Measurements from ENCODE around the gene ZNF235. TPM values are rescaled to one million over a fixed set of nuclear protein-coding genes. Genes with fewer than 3 reads are reported as not detected.

Gene ZNF235
- total and polyA plus RNA-seq, 8 donors, result 0.89 to 14.9 (median 1.4) TPM

DNA sequence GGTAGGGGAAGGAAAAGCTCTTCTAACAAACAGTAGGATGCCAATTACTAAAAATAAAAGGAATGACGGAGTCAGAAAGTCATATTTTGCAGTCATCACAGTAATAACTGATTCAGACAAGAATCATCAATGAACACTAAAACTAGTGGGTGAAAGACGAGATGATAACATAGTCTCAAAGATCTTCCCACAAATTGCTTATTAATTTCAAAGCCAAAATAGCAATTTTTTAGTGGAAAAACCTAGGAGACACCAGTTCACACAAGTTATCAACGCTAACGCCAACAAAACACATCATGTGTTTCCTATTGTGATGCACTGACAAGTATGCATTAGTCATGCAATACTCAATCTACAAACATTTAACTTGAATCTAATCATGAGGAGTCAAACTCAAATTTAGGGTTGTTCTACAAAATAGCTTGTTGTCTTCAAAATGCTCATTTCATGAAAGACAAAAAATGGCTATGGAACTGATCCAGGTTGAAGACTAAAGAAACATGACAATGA lies 26.6 kb downstream of the ZNF235 start:
- no peak for DNase-seq
- Histone ChIP-seq H3K4me3 (no peak overlapping the region), H3K4me1 (no peaks in the 10 kb centered on the region), H3K27me3 (no peaks in the 10 kb centered on the region), H3K9me3 (peaks cover 31 to 99% (median 82%) of the 10 kb centered on the region in 4 donors), H3K27ac (no peak overlapping the region), H3K36me3 (peaks cover 0 to 63% (median 20%) of the 10 kb centered on the region in 4 donors)
- intact Hi-C loops (cut with DNase I; ENCODE audit: low total_unique reads), result no loop called here
- no peak for TF ChIP-seq POLR2A (IDR thresholded peaks at IDR 0.05)
- TF ChIP-seq, protein P1, sequence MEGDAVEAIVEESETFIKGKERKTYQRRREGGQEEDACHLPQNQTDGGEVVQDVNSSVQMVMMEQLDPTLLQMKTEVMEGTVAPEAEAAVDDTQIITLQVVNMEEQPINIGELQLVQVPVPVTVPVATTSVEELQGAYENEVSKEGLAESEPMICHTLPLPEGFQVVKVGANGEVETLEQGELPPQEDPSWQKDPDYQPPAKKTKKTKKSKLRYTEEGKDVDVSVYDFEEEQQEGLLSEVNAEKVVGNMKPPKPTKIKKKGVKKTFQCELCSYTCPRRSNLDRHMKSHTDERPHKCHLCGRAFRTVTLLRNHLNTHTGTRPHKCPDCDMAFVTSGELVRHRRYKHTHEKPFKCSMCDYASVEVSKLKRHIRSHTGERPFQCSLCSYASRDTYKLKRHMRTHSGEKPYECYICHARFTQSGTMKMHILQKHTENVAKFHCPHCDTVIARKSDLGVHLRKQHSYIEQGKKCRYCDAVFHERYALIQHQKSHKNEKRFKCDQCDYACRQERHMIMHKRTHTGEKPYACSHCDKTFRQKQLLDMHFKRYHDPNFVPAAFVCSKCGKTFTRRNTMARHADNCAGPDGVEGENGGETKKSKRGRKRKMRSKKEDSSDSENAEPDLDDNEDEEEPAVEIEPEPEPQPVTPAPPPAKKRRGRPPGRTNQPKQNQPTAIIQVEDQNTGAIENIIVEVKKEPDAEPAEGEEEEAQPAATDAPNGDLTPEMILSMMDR (IDR thresholded peaks at IDR 0.05), result no peak
- no peak for TF ChIP-seq POLR2AphosphoS5 (IDR thresholded peaks at IDR 0.05)
- no peak for TF ChIP-seq EP300 (IDR thresholded peaks at IDR 0.05)
- WGBS, 5 donors, result 90 to 96% (median 94%) methylated on average over 4 of the region's 4 CpGs

- 92 to 100% (median 93%) methylated on average over 1 of the region's 1 CpG for WGBS, 5 donors
- Histone ChIP-seq H3K4me3 (no peak overlapping the region), H3K9me3 (peaks cover 27 to 99% (median 81%) of the 10 kb centered on the region in 4 donors), H3K4me1 (no peaks in the 10 kb centered on the region), H3K27me3 (no peaks in the 10 kb centered on the region), H3K36me3 (peaks cover 0 to 63% (median 18%) of the 10 kb centered on the region in 4 donors), H3K27ac (no peak overlapping the region)
- no peak for DNase-seq
- no peak for TF ChIP-seq EP300 (IDR thresholded peaks at IDR 0.05)
- no peak for TF ChIP-seq POLR2A (IDR thresholded peaks at IDR 0.05)
- no peak for TF ChIP-seq POLR2AphosphoS5 (IDR thresholded peaks at IDR 0.05)
- TF ChIP-seq, protein P1 (IDR thresholded peaks at IDR 0.05), result no peak
- intact Hi-C loops (cut with DNase I; ENCODE audit: low total_unique reads), result no loop called here
These were observed 27.5 kb downstream of the ZNF235 start for GRCh38 chr19:44277331-44277730.

- H3K4me1 ChIP-seq, result no peaks in the 10 kb centered on the region
- DNase-seq, result peak in 1 of 2 donors; percentile 4
- H3K27ac ChIP-seq, result no peak overlapping the region
- no peak overlapping the region for H3K4me3 ChIP-seq
- peaks cover 19 to 98% (median 84%) of the 10 kb centered on the region in 4 donors for H3K9me3 ChIP-seq
- no peaks in the 10 kb centered on the region for H3K27me3 ChIP-seq
- peaks cover 0 to 12% (median 0%) of the 10 kb centered on the region in 4 donors for H3K36me3 ChIP-seq
- 57 to 72% (median 61%) methylated on average over 6 of the region's 6 CpGs for WGBS, 5 donors
- intact Hi-C loops (cut with DNase I; ENCODE audit: low total_unique reads), result no loop called here
- TF ChIP-seq, protein P1 (IDR thresholded peaks at IDR 0.05), result no peak
- TF ChIP-seq EP300 (IDR thresholded peaks at IDR 0.05), result no peak
- TF ChIP-seq POLR2A (IDR thresholded peaks at IDR 0.05), result no peak
- TF ChIP-seq POLR2AphosphoS5 (IDR thresholded peaks at IDR 0.05), result no peak
These were observed 44.0 kb downstream of the ZNF235 start for GRCh38 chr19:44260695-44261446.

DNA sequence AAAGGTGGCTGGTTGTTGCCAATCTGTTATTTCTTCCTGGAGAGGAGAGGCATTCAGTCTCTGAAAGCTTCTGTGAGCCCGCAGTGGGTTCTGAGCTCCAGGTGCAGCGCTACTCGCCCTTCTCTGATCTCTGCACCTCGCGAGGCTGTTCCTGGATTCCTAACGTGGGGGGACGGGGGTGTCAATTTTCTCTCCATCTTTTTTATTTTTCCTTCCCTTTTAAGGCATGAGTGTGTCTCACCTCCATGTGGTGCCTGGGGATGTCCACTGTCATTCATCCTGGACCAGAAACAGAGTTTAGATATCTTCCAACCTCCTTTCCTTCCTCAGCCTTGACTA lies 44.5 kb downstream of the ZNF235 start:
- peak overlapping the region in 3 of 4 donors; percentile 20 to 35 (median 25) for H3K4me3 ChIP-seq
- H3K9me3 ChIP-seq, result peaks cover 18 to 98% (median 85%) of the 10 kb centered on the region in 4 donors
- 9 to 18% (median 11%) methylated on average over 7 of the region's 7 CpGs for WGBS, 5 donors
- intact Hi-C loops (cut with DNase I; ENCODE audit: low total_unique reads), result no loop called here
- TF ChIP-seq POLR2AphosphoS5 (IDR thresholded peaks at IDR 0.05) (no peak), POLR2A (IDR thresholded peaks at IDR 0.05) (no peak), EP300 (IDR thresholded peaks at IDR 0.05) (no peak)
- TF ChIP-seq, protein P1 (IDR thresholded peaks at IDR 0.05), result no peak
- H3K27me3 ChIP-seq, result no peaks in the 10 kb centered on the region
- H3K4me1 ChIP-seq, result no peaks in the 10 kb centered on the region
- DNase-seq, result peak in 1 of 2 donors; percentile 47
- peaks cover 0 to 9% (median 0%) of the 10 kb centered on the region in 4 donors for H3K36me3 ChIP-seq
- peak overlapping the region in 2 of 5 donors; percentile 13 to 19 for H3K27ac ChIP-seq
